HG02938 (cell line): ENCODE results near the gene IFT20.
"Not testable (repeated sequence)": the region's sequence is repeated elsewhere in the genome, so short reads cannot be mapped to it uniquely, and the experiment has no call there.

Source experiments
- ATAC-seq: cut with Tn5 transposase; IDR thresholded peaks from one replicate; pipeline ENCODE4 v1.9.1; 2021; ENCODE audit warnings: mild to moderate bottlenecking, moderate library complexity; ENCODE audit not compliant: unreplicated experiment

Gene IFT20

DNA sequence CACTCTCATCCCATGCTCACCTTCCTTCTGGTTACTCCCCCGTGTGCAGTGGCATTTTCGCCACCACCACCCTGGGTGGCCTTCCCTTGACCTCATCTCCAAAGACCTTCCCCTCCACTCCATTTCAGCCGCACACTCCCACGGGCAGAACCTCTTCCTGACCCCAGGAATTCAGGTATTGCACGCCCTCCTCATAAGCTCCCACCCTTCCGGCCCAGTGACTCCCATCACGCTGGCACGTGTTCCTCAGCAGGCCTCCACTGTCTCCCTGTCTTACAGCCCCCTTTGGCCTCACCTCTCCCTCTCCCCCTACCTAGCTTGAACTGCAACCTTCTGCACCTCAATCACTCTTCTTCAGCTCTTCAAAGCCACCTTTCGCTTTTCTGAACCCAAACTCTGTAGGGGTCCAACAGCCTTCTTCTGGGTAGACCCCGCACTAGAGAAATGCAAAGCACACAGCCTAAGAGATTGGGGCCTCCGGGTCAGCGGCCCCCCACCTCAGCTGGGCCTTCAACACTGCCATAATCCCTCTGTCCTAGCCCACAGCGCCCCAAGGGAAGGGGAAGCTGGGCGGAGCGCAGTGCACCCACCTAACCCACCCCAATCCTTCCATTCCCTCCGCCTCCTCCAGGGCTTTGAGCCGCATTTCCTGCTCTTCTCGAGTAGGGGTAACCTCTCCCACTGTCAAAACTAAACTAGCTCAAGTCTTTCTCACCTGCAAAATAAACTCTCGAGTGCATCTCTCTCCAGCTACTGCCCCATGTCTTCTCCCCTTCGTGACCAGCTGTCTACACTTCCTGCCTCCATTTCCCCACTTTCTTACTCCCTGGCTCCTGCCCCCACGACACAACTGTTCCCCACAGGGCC lies 17.9 kb downstream of the IFT20 start:
- ATAC-seq, result no peak

DNA sequence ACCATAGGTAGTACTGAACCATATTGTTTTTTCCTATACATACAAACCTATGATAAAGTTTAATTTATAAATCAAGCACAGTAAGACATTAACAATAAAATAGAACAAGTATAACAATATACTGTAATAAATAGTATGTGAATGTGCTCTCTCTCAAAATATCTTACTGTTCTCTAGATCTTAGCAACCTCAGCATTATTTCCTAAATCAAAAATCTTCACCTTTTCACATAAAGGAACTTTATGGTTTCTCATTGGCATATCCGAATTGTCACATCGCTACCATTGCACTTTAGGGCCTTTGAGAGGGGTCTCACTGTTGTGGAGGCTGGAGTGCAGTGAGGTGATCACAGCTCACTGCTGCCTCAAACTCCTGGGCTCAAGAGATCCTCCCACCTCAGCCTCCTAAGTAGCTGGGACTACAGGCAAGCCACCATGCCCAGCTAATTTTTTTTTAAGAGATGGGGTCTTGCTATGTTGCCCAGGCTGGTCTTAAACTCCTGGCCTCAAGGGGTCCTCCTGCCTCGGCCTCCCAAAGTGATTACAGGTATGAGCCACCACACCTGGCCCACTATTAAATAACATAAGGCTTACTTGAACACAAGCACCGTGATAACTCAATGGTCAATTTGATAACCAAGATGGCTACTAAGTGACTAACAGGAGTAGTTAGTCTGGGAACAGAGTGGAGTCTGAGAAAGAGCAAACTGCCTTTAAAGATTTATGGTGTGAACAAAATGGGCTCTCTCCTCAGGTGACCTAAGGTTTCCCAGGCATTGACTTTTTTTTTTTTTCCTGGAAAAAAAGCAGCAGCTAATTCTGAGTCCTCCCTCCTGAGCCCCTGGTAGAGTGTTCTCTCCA lies 19.2 kb downstream of the IFT20 start:
- ATAC-seq, result no peak

DNA sequence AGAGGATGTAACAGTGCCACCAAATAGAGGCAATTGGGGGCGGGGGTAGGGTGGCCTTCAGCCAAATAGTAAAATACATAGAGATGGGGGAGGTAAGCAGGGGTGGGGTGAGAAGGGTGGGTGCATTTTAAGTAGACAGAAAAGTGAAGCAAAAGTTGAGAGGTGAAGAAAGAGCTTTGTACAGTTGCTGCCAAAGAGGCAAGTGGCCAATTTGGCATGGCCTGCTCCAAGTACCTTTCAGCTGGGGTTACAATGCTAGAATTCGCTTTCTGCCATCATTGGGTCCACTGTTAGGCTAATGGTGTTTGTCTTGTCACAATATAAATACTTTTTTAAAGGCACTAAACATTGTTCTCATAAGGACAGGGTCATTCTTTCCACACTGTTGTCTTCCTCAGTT lies 21.4 kb downstream of the IFT20 start:
- no peak for ATAC-seq

DNA sequence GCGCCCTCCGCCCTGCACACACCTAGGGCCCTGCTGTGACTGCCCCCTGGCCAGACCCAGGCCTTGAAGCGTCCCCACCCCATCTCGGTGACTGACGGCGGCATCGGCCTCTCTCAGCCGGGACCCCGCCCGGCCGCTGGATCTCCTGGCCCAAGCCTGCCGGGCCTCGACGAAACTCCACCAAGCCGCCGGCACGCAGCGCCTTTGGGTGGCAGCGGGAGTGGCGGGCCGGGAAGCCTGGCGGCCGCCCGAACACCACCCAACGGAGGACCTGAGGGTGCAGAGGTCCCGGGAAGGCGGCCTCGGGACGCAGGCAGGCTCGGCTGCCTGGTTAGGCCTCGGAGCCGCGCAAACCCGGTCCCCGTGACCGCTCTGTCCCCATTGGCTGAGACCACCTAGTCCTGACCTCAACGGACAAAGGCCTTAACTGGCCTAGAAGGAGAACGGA lies 28.3 kb downstream of the IFT20 start:
- no peak for ATAC-seq

DNA sequence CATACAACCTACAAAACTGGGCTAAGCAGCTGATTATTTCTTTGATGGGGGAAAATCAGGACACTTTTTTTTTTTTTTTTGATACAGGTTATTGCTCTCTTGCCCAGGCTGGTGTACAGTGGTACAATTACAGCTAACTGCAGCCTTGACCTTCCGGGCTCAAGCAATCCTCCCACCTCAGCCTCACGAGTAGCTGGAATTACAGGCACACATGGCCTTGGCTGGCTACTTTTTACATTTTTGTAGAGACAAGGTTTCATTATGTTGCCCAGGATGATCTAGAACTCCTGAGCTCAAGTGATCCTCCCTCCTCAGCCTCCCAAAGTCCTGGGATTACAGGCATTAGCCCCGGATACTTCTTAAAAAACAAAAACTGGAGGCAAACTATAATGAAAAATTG lies 36.8 kb downstream of the IFT20 start:
- ATAC-seq, result no peak

DNA sequence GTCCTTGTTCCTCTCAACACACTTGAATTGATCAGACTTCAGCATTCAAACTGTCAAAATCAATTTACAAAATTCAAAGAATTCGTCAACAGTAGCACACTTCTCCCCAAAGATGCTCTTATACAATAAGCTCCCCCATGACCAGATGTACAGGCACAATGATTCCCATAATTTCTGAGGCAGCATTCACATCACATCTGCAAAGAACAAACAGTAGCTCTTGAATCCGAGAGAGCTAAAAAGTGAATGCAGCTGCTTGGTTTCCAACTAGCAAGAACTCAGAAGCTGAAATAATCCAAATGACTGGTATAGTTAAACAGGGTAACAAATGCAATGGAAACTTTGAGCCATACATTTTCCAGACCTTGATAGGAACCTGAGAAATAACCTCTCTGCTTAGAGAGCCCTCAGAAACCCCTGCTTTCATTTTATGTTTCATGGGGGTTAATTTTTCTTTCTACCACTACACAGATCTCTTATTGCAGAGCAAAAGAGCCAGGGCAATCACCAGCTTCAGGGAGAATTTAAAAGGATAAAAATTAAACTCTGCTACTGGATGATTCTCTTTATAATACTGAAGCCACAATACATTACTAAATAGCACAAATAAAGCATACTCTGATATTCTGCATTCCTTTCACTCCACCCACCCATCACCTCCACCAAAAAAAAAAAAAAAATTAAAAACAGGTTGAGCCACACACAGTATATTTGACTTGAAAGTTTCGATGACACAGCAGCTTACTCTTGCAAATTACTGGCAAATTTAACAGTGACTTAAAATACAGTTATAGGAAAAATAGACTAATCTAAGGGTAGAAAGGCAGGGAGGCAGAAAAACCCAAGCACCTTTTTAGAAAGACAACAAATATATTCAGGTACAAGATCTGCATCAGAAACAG lies 39.3 kb downstream of the IFT20 start:
- ATAC-seq, result no peak

DNA sequence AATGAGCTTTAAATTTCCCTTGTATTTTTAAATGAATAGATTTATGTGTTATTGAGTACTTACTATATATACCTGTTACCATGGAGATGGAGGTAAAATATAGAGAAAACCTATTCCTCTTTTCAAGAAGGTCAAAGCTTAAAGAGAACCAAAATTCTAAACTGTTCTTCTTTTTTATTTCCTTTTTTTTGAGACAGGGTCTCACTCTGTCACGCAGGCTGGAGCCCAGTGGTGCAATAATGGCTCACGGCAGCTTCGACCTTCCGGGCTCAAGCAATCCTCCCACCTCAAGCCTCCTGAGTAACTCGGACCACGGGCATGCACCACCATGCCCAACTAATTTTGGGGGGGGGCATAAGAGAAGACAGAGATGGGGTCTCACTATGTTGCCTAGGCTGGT lies 41.3 kb downstream of the IFT20 start:
- ATAC-seq, result no peak

DNA sequence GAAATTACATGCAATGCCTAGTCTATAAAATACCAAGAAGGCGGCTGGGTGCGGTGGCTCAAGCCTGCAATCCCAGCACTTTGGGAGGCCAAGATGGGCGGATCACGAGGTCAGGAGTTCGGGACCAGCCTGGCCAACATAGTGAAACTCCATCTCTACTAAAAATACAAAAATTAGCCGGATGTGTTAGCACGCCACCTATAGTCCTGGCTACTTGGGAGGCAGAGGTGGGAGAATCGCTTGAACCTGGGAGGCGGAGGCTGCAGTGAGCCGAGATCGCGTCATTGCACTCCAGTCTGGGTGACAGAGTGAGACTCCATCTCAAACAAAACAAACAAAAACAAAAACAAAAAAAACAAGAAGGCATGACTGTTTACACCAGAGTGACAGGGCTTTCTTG lies 42.4 kb downstream of the IFT20 start:
- not testable (repeated sequence) for ATAC-seq

DNA sequence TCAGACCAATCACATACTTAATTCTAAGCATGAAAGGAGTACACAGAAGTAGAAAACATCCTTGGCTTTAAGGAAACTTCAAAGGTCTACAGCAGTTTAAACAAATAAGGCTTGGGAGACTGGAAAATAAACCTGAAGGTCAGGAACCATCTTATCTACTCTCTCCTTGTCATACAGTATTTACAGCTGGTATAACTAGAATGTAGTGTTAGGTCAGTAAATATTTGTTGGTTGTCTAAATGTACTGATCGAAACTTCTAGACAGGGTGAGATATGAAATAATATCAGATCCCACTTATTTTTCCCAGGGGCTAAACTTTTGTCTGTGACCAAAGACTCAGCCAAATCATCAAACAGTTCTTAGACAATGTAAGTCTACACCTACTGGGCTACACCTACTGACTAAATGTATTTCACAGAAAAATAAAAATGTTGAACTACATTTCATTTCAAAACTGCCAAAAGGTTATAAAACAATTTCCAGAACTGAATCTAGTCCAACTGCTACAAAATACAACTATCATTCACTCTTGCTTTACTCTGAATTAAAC lies 43.4 kb downstream of the IFT20 start:
- no peak for ATAC-seq

DNA sequence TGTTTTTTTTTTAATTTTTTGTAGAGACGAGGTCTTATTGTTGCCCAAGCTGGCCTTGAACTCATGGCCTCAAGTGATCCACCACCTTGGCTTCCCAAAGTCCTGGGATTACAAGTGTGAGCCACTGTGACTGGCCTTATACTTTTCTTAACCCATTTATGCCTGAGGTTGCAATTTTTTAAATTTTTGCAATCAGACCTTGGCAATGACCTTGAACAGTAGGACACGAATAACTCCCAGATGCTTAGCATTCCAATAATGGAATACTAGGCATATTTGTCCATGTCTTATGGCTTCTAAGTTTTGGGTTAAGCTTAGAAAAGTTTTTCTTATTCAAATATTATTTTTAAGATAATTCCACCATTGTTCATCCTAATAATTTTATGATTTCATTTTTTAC lies 44.6 kb downstream of the IFT20 start:
- ATAC-seq, result no peak

DNA sequence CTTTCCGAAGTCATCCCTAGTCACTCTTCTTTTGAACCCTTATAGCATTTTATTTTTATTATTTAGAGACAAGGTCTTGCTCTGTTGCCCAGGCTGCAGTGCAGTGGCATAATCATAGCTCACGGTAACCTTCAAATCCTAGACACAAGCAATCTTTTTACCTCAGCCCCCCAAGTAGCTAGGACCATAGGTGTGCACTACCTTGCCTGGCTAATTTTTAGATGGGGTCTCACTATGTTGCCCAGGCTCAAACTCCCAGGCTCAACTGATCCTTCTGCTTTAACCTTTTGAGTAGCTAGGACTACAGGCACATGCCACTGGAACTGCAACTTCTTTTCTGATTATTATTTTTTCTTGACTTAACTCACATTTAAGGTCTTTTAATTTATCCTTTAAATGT lies 49.3 kb downstream of the IFT20 start:
- no peak for ATAC-seq

DNA sequence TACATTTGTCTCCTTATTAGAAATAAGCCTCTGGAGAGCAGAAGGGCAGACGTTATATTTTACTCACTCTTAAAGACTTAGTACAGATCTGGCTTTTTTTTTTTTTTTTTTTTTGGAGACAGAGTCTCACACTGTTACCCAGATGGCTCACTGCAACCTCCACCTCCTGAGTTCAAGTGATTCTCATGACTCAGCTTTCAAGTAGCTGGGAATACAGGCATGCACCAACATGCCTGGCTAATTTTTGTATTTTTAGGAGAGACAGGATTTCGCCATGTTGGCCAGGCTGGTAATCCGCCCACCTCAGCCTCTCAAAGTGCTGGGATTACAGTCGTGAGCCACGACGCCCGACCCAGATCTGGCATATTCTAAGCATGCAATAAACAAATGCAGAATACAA lies 52.7 kb downstream of the IFT20 start:
- ATAC-seq, result no peak

DNA sequence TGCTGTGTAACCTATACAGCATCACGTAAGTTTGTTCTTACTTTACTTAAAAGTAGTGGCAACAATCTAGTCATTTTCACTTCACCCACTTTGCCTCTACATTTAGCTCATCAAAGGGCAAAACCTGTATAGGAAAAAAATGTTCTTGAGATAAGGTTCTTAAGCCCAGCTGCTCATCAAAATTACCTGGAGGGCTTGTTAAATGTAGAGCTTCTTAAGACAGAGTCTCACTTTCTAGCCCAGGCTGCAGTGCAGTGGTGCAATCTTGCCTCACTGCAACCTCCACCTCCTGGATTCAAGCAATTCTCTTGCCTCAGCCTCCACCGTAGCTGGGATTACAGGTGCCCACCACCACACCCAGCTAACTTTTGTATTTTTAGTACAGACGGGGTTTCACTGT lies 54.4 kb downstream of the IFT20 start:
- ATAC-seq, result no peak

DNA sequence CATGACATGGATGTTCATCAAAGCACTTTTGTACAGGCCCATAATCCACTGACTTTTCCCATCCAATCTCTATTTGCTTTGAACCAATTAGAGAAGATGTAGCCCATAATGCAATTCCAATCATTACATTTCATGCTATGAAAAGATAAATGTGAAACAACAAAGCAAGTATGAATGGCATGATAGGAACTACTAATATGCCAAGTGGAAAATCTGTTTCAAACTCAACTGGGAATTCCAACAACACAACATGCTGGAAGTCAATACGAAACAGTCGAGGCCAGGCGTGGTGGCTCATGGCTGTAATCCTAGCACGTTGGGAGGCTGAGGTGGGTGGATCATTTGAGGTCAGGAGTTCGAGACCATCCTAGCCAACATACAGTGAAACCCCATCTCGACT lies 55.9 kb downstream of the IFT20 start:
- no peak for ATAC-seq
